ENCODE results near the gene PIK3R3. TPM values are rescaled to one million over a fixed set of nuclear protein-coding genes. Genes with fewer than 3 reads are reported as not detected.

PIK3R3 gene
- total and polyA plus RNA-seq, 9 of the 15 experiments (the other 6 are each of a cell fraction or from before 2014, with no cell fraction given), result 1.4 to 7.7 (median 4.6) TPM

DNA sequence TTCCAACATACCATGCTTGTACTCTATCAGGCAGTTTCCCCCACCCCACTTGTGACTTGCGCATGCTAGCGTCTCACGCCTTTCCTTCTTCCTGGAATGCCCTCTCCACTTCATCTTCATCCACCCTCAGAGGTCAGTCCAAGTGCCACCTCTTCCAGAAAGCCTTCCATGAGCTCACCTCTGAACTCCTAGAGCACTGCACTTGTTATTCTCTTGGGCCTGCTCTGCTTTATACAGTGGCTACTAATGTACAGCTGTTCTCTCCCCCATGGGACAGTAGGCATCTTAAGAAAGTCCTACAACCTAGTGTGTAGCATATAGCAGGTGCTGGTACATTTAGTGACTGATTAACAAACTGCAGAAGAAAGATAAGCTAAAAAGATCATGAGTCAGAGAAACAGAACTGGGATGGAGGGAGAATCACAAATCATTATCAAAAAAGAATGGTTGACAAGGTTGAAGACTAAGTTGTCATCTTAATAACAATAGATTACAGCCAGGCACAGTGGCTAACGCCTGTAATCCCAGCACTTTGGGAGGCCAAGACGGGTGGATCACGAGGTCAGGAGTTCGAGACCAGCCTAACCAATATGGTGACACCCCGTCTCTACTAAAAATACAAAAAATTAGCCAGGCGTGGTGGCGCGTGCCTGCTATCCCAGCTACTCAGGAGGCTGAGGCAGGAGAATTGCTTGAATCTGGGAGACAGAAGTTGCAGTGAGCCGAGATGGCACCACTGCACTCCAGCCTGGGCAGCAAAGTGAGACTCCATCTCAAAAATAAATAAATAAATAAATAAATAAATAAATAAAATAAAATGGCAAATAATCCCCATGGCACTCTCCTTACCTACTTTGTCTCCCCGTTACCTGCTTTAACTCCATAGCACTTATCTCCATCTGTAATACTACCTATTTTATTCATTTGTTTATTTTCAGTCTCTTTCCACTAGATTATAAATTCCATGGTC is 26.2 kb upstream of the PIK3R3 start (continued):
- TF ChIP-seq KDM5B (IDR thresholded peaks at IDR 0.05; ENCODE audit: insufficient replicate concordance, low read depth, low read length) (no peak), GABPB1 (CRISPR knock-in tag; IDR thresholded peaks at IDR 0.05) (peak; percentile 64; the same call in 1 of the 2 replicates), POLR3G (IDR thresholded peaks at IDR 0.05; ENCODE audit: extremely low read depth, insufficient read length, insufficient replicate concordance) (no peak), ZNF175 (CRISPR knock-in tag; IDR thresholded peaks at IDR 0.05; ENCODE audit: low read depth) (peak; percentile 95), TFAM (CRISPR knock-in tag; conservative IDR thresholded peaks at IDR 0.05) (no peak), POLR2AphosphoS2 (IDR thresholded peaks at IDR 0.05; ENCODE audit: low read length) (no peak), ZNF766 (CRISPR knock-in tag; conservative IDR thresholded peaks at IDR 0.05) (peak; percentile 95), SIN3B (IDR thresholded peaks at IDR 0.05; ENCODE audit: low read depth) (no peak), MIER1 (IDR thresholded peaks at IDR 0.05; ENCODE audit: low read depth) (peak; percentile 70), STAT5A (IDR thresholded peaks at IDR 0.05; ENCODE audit: borderline replicate concordance, low read length) (peak; percentile 97), FOXJ3 (CRISPR knock-in tag; IDR thresholded peaks at IDR 0.05) (no peak), FOXA3 (CRISPR knock-in tag; conservative IDR thresholded peaks at IDR 0.05 in 1 of 2, IDR thresholded peaks at IDR 0.05 in 1 of 2) (peak in 1 of 2 experiments; percentile 54; a peak in 1 of 4 replicates), COPS2 (conservative IDR thresholded peaks at IDR 0.05) (no peak), ZNF696 (CRISPR knock-in tag; conservative IDR thresholded peaks at IDR 0.05) (no peak), ZNF780A (CRISPR knock-in tag; IDR thresholded peaks at IDR 0.05) (no peak), SMARCC2 (IDR thresholded peaks at IDR 0.05; ENCODE audit: low read depth) (peak; percentile 99), MCM2 (IDR thresholded peaks at IDR 0.05; ENCODE audit: low read depth) (no peak), MBD2 (IDR thresholded peaks at IDR 0.05; ENCODE audit: borderline replicate concordance, low read depth) (peak; percentile 83)
- TF ChIP-seq, protein P1, sequence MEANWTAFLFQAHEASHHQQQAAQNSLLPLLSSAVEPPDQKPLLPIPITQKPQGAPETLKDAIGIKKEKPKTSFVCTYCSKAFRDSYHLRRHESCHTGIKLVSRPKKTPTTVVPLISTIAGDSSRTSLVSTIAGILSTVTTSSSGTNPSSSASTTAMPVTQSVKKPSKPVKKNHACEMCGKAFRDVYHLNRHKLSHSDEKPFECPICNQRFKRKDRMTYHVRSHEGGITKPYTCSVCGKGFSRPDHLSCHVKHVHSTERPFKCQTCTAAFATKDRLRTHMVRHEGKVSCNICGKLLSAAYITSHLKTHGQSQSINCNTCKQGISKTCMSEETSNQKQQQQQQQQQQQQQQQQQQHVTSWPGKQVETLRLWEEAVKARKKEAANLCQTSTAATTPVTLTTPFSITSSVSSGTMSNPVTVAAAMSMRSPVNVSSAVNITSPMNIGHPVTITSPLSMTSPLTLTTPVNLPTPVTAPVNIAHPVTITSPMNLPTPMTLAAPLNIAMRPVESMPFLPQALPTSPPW (CRISPR knock-in tag; IDR thresholded peaks at IDR 0.05), result peak; percentile 82
- TF ChIP-seq, protein P2, sequence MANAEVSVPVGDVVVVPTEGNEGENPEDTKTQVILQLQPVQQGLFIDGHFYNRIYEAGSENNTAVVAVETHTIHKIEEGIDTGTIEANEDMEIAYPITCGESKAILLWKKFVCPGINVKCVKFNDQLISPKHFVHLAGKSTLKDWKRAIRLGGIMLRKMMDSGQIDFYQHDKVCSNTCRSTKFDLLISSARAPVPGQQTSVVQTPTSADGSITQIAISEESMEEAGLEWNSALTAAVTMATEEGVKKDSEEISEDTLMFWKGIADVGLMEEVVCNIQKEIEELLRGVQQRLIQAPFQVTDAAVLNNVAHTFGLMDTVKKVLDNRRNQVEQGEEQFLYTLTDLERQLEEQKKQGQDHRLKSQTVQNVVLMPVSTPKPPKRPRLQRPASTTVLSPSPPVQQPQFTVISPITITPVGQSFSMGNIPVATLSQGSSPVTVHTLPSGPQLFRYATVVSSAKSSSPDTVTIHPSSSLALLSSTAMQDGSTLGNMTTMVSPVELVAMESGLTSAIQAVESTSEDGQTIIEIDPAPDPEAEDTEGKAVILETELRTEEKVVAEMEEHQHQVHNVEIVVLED (CRISPR knock-in tag; IDR thresholded peaks at IDR 0.05), result no peak
- TF ChIP-seq, protein P3, sequence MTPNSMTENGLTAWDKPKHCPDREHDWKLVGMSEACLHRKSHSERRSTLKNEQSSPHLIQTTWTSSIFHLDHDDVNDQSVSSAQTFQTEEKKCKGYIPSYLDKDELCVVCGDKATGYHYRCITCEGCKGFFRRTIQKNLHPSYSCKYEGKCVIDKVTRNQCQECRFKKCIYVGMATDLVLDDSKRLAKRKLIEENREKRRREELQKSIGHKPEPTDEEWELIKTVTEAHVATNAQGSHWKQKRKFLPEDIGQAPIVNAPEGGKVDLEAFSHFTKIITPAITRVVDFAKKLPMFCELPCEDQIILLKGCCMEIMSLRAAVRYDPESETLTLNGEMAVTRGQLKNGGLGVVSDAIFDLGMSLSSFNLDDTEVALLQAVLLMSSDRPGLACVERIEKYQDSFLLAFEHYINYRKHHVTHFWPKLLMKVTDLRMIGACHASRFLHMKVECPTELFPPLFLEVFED (CRISPR knock-in tag; conservative IDR thresholded peaks at IDR 0.05), result no peak
- TF ChIP-seq, protein P4, sequence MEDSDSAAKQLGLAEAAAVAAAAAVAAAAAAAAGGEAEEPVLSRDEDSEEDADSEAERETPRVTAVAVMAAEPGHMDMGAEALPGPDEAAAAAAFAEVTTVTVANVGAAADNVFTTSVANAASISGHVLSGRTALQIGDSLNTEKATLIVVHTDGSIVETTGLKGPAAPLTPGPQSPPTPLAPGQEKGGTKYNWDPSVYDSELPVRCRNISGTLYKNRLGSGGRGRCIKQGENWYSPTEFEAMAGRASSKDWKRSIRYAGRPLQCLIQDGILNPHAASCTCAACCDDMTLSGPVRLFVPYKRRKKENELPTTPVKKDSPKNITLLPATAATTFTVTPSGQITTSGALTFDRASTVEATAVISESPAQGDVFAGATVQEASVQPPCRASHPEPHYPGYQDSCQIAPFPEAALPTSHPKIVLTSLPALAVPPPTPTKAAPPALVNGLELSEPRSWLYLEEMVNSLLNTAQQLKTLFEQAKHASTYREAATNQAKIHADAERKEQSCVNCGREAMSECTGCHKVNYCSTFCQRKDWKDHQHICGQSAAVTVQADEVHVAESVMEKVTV (CRISPR knock-in tag; IDR thresholded peaks at IDR 0.05), result 0 out of 2 replicates have a peak, but pooled peaks have one; percentile 5

Data from K562 (cell line).